Keratinocyte (primary cell): ENCODE data around the gene CCDC24. TPM values are rescaled to one million over a fixed set of nuclear protein-coding genes. Genes with fewer than 3 reads are reported as not detected.

ENCODE experiments used
- DNase-seq: peaks from one replicate; pipeline ENCODE4 v3.0.0-alpha.2; 2011; ENCODE audit warnings: low read depth, missing footprints, low spot score
- FAIRE-seq: peaks from 2 replicates; lab custom pipeline; 2011; peaks lifted over from hg19 to GRCh38; lab: Jason Lieb, UNC
- H2AFZ ChIP-seq: 2 replicates; pipeline ENCODE4 v1.6.0; 2012; ENCODE audit warnings: low read length, control low read depth, inconsistent platforms; ENCODE audit not compliant: control insufficient read depth
- H3K27ac ChIP-seq: 2 replicates; pipeline ENCODE4 v1.5.1; 2011; ENCODE audit warnings: low read length; ENCODE audit not compliant: control insufficient read depth, insufficient read depth
- H3K27me3 ChIP-seq: 3 replicates; pipeline ENCODE4 v1.6.0; 2011; ENCODE audit warnings: low read length; ENCODE audit not compliant: control insufficient read depth, insufficient read depth; ENCODE audit errors: extremely low read depth
- H3K36me3 ChIP-seq, 2 experiments: 2 replicates in 1 of 2; 3 replicates in 1 of 2; pipeline ENCODE4 v1.5.1; 2011; ENCODE audit warnings: low read length in 2 of 2, mild to moderate bottlenecking in 1 of 2; ENCODE audit not compliant: control insufficient read depth in 2 of 2, insufficient read depth in 2 of 2; ENCODE audit errors: extremely low read depth in 1 of 2
- H3K4me1 ChIP-seq: 3 replicates; pipeline ENCODE4 v1.5.1; 2011; ENCODE audit warnings: low read length; ENCODE audit not compliant: control insufficient read depth, insufficient read depth; ENCODE audit errors: extremely low read depth
- H3K4me2 ChIP-seq: 3 replicates; pipeline ENCODE4 v1.6.0; 2011; ENCODE audit warnings: low read depth, low read length; ENCODE audit not compliant: control insufficient read depth, insufficient read depth; ENCODE audit errors: extremely low read depth
- H3K4me3 ChIP-seq, 3 experiments: fragments of 200-600 bp in 1 of 3; sonication (generic) in 1 of 3; 2 replicates in 2 of 3; 3 replicates in 1 of 3; pipeline ENCODE4 v1.5.1; 2011 to 2016; ENCODE audit warnings: low read length in 3 of 3, mild to moderate bottlenecking in 3 of 3, control low read depth in 2 of 3, inconsistent platforms in 1 of 3, low read depth in 1 of 3, mixed read lengths in 1 of 3, mixed run types in 1 of 3, moderate library complexity in 1 of 3; ENCODE audit not compliant: control insufficient read depth in 2 of 3, insufficient read depth in 2 of 3; ENCODE audit errors: extremely low read depth in 1 of 3
- H3K79me2 ChIP-seq: 2 replicates; pipeline ENCODE4 v1.6.0; 2012; ENCODE audit warnings: low read length; ENCODE audit not compliant: control insufficient read depth, insufficient read depth
- H3K9ac ChIP-seq: 3 replicates; pipeline ENCODE4 v1.6.0; 2011; ENCODE audit warnings: low read length; ENCODE audit not compliant: control insufficient read depth, insufficient read depth; ENCODE audit errors: extremely low read depth
- H3K9me1 ChIP-seq: 3 replicates; pipeline ENCODE4 v1.6.0; 2011; ENCODE audit warnings: low read length; ENCODE audit not compliant: control insufficient read depth, insufficient read depth; ENCODE audit errors: extremely low read depth
- H3K9me3 ChIP-seq: 2 replicates; pipeline ENCODE4 v1.5.1; 2012; ENCODE audit warnings: low read depth, low read length; ENCODE audit not compliant: control insufficient read depth
- H4K20me1 ChIP-seq: 3 replicates; pipeline ENCODE4 v1.6.0; 2011; ENCODE audit warnings: low read length; ENCODE audit not compliant: control insufficient read depth, insufficient read depth; ENCODE audit errors: extremely low read depth
- dilution Hi-C: fragments of 300-500 bp; cut with MboI; formaldehyde crosslinking; loops from one replicate; pipeline ENCODE4 v1.7.0; 2020; ENCODE audit warnings: low sequenced_read_pairs; ENCODE audit not compliant: extremely low pct_ligation_motif_present
- polyA plus RNA-seq, 5 experiments: library from polyadenylated mRNA; depleted of rRNA in 3 of 5; stranded (reverse) in 3 of 5; stranded (forward) in 1 of 5; unstranded in 1 of 5; fragments of >200 nt; gene quantifications; 1 replicate in 1 of 5; 2 replicates in 3 of 5; 3 replicates in 1 of 5; pipeline versions ENCODE4 v1.2.1 to v1.2.3, GENCODE V29; 2011 to 2012; ENCODE audit warnings: missing spikeins in 2 of 5, low read depth in 1 of 5, low replicate concordance in 1 of 5
- TF ChIP-seq, protein P1 (sequence below), 3 experiments: IDR thresholded peaks in 1 of 3; conservative IDR thresholded peaks in 1 of 3; optimal IDR thresholded peaks in 1 of 3; 2 replicates in 2 of 3; 3 replicates in 1 of 3; pipeline versions ENCODE3 to v1.5.1; 2011; ENCODE audit warnings: low read length in 3 of 3, mild to moderate bottlenecking in 3 of 3, moderate library complexity in 2 of 3, control low read depth in 1 of 3, inconsistent platforms in 1 of 3; ENCODE audit not compliant: insufficient read depth in 2 of 3; ENCODE audit errors: extremely low read depth in 1 of 3

Gene CCDC24
- polyA plus RNA-seq, 1 donor (not counting 4 experiments of a cell fraction or from before 2014, with no cell fraction given) = 5.2 TPM

DNA sequence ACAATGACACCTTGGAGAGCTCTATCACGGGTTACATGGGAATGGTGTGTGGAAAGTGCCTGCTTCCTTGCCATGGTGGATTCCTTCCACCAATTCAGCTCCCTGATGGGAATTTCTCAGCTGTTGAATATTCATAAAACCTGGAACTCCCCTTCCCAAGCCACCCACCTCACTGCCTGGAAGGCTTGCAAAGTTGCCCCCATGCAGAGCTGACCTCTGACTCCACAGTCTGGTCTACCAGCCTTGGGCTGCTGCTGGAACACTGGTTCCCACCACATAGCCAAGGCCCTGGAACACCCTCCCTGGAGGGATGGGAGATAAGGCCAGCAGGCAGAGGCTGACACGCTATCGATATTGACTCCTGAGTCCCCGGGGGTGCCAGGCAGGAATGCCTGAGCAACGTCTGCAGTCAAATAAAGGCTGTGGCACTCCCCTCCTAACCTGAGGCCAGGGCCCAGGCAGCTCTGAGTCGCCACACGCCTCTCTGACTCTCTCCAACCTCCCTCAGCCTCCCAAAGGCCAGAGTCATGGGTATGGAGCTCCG lies 8.8 kb downstream of the CCDC24 start:
- no peak for FAIRE-seq
- no peak overlapping the region for H3K27ac ChIP-seq

DNA sequence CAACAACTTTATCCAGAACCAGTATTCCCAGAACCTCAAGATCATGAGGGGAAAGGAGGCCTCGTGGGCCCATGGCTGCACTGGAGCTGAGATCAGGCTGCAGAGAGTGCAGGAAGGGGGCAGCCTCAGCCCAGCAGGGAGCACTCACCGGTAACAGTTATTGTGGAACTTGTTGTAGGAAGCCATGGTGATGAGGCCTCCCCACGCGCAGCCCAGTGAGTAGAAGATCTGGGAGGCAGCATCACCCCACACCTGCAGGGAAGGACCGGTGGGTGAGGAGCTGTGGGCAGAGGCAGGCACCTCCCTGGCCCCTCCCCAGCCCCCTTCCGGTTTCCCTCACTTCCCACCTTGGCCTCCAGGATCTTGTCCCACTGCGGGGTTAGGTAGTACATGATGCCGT lies 10.8 kb downstream of the CCDC24 start:
- dilution Hi-C loops = no loop called here

More for the DNA sequence above, 8.8 kb downstream of the CCDC24 start:
- no peaks in the 10 kb centered on the region for H3K9me3 ChIP-seq
- DNase-seq = no peak
- TF ChIP-seq, protein P1, sequence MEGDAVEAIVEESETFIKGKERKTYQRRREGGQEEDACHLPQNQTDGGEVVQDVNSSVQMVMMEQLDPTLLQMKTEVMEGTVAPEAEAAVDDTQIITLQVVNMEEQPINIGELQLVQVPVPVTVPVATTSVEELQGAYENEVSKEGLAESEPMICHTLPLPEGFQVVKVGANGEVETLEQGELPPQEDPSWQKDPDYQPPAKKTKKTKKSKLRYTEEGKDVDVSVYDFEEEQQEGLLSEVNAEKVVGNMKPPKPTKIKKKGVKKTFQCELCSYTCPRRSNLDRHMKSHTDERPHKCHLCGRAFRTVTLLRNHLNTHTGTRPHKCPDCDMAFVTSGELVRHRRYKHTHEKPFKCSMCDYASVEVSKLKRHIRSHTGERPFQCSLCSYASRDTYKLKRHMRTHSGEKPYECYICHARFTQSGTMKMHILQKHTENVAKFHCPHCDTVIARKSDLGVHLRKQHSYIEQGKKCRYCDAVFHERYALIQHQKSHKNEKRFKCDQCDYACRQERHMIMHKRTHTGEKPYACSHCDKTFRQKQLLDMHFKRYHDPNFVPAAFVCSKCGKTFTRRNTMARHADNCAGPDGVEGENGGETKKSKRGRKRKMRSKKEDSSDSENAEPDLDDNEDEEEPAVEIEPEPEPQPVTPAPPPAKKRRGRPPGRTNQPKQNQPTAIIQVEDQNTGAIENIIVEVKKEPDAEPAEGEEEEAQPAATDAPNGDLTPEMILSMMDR (optimal IDR thresholded peaks at IDR 0.05 in 1 of 3, IDR thresholded peaks at IDR 0.05 in 1 of 3, conservative IDR thresholded peaks at IDR 0.05 in 1 of 3; ENCODE audit: extremely low read depth in 1 of 3, insufficient read depth in 2 of 3, low read length in 3 of 3) = no peak
- H3K36me3 ChIP-seq = peaks cover 2 to 3% of the 10 kb centered on the region in 2 experiments
- no peak overlapping the region for H3K4me3 ChIP-seq
- no peaks in the 10 kb centered on the region for H4K20me1 ChIP-seq
- dilution Hi-C loops = no loop called here
- no peak overlapping the region for H3K4me2 ChIP-seq
- no peaks in the 10 kb centered on the region for H3K27me3 ChIP-seq
- H2AFZ ChIP-seq = no peak overlapping the region
- H3K79me2 ChIP-seq = no peaks in the 10 kb centered on the region
- H3K4me1 ChIP-seq = no peaks in the 10 kb centered on the region
- H3K9me1 ChIP-seq = no peaks in the 10 kb centered on the region
- H3K9ac ChIP-seq = no peak overlapping the region

More for the DNA sequence above, 10.8 kb downstream of the CCDC24 start:
- no peak overlapping the region for H3K9ac ChIP-seq
- no peak for DNase-seq
- H3K4me1 ChIP-seq = no peaks in the 10 kb centered on the region
- H3K36me3 ChIP-seq = peaks cover 1 to 7% of the 10 kb centered on the region in 2 experiments
- H4K20me1 ChIP-seq = no peaks in the 10 kb centered on the region
- TF ChIP-seq, protein P1 (optimal IDR thresholded peaks at IDR 0.05 in 1 of 3, IDR thresholded peaks at IDR 0.05 in 1 of 3, conservative IDR thresholded peaks at IDR 0.05 in 1 of 3; ENCODE audit: extremely low read depth in 1 of 3, insufficient read depth in 2 of 3, low read length in 3 of 3) = no peak
- H2AFZ ChIP-seq = no peak overlapping the region
- no peaks in the 10 kb centered on the region for H3K79me2 ChIP-seq
- no peaks in the 10 kb centered on the region for H3K27me3 ChIP-seq
- H3K27ac ChIP-seq = no peak overlapping the region
- H3K9me3 ChIP-seq = no peaks in the 10 kb centered on the region
- H3K4me2 ChIP-seq = no peak overlapping the region
- no peaks in the 10 kb centered on the region for H3K9me1 ChIP-seq
- H3K4me3 ChIP-seq = no peak overlapping the region
- FAIRE-seq = no peak
